ENCODE data around the gene GDPD5.

GDPD5 gene

GRCh38 chr11:75447415-75447814 lies 78.3 kb downstream of the GDPD5 start:
- no peak for DNase-seq (ENCODE audit: low read depth)

- peak; percentile 21 for DNase-seq (ENCODE audit: low read depth)
Observed at GRCh38 chr11:75445315-75445953, 80.3 kb downstream of the GDPD5 start.

DNA sequence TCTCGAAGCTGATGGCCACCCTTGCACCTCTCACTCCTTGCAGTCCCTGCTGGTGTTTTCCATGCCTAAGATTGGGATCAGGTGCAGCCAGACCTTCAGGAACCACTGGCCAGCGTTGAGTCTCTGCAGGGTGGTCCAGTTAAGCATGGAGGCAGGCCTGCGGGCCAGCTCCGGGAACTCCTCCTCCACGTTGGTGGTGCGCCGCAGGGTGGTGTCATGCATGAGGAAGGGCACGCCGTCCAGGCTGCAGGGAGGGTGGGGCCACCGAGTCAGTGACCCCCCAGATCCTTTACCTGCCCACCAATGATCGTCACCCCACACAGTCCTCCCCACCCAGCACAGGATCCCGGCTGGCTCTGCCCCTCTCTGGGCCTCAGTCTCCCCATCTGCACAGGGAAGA lies 82.7 kb downstream of the GDPD5 start:
- no peak for DNase-seq (ENCODE audit: low read depth)

DNA sequence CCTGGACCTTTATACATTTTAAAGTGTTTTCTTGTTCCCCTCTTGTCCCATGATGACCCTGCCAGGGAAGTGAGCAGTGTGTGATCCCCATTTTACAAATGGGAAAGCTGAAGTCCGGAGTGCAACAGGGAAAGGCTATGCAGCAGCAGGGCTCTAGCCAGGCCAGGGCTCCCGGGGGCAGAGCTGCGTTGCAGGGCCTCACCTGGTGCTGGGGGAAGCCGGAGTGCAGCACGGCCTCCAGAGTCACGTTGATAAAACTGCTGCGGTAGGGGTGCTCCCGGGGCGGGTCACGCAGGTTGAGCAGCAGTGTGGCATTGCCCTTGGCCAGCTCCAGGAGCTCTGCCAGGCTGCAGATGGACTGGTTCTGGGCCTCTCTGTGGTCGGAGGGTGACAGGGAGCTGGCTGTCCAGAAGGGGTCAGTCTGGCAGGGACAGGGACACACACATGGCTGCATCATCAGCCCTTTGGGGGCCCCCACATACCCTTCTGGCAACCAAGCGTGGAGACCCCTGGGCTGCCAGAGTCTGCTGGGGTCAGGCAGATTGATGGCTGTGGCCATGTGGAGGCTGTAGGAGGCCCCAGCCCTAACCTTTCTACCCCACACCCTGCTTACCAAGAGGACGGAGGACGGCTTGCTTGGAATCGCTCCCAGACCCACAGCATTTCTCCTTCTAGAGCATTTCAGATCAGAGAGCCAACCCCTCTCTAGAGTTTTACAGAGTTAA lies 83.4 kb downstream of the GDPD5 start:
- no peak for DNase-seq (ENCODE audit: low read depth)

- no peak for DNase-seq (ENCODE audit: low read depth)
Observed at GRCh38 chr11:75441804-75442132, 84.0 kb downstream of the GDPD5 start.

GRCh38 chr11:75440960-75441803 lies 84.6 kb downstream of the GDPD5 start:
- no peak for DNase-seq (ENCODE audit: low read depth)

DNA sequence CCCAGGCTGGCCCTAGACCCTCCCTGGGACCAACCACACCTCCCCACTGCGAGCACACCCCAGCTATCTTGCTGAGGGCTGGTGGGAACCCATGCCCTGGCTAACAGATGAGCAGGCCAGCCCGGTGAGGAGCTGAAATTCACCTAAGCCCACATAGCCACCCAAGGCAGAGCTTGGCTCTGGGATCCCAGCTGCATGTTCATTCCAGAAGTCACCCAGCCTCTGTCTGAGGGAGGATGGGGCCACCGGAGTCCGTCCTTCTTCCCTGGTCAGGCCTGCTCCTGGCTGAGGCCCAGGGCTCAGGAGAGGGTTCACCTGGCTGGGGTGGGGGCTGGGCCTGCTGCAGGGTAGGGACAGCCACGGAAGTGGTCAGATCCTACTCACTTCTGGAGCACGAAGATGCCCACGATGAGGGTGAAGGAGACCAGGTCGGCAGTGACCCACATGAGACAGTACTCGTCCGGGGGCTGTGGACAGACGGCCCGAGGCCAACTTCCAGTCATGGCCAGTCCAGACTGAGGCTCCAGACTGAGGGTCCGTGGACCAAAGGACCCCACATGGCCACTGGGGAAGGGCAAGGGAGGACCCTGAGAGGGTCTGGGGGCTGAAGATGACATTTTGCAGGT lies 86.1 kb downstream of the GDPD5 start:
- DNase-seq (ENCODE audit: low read depth) = no peak

DNA sequence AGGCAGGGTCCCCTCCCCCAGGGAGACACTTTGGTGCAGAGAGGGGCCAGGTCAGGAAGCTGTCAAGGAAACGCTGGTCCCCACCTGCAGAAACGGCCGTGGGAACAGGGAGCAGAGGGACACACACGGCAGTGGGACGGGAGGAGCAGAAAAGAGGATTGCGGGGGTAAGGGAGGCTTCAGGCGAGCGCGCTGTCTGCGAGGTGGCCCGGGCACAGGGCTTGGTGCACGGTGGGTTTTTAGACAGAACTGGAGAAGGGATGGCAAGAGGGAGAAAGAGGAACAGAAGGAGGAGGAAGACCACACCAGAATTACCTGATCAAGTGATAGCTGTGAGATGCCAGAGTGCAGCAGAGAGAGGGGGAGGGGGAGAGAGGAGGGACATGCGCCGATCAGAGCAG lies 86.7 kb downstream of the GDPD5 start:
- no peak for DNase-seq (ENCODE audit: low read depth)

DNA sequence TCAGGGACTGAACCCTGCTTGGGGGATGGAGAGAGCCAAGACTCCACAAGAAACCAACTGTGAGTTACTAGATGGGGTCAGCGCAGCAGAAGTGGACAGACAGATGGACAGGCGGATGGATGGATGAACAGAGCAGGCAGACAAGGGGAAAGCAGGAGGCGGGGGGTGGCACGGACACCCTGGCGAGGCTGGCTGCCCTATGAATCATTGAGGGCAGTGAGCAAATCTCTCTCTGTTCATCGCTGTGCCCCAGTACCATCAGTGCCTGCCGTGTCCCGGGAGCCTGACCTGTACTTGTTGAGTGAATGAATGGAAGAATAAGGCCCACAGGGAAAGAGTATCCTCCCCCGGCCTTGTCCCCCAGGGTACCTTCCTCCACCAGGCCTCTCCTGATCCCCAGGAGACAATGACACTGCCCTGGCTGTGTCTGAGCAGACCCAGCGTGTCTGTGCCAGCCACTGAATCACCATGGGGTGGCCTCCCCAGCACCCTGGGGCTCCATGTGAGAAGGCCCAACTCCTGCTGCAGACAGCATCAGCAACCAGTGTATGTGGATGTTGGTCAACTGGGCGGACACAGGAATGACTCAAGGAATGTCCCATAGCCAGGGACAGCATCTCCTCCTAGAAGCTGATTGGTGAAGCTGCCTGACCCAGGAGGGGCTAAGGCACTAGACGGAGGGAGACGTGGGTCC lies 87.6 kb downstream of the GDPD5 start:
- no peak for DNase-seq (ENCODE audit: low read depth)

DNA sequence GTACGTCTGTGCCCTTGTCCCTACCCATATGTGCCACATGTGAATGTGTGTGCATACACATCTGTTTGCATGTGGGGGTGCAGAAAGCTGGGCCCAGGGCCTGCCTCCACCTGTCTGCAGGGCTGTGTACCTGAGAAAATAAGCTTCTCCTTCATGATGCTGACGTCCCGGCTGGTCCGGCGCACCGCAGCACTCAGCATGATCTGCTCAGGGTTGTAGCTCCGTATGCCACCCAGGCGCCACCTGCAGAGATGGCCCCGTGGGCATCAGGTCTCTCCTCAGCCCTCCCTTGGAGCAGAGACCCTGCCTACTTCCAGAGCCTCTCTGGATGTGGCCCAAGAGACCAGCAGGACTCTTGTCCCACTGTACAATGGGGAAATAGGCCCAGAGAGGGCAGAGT lies 88.9 kb downstream of the GDPD5 start:
- DNase-seq (ENCODE audit: low read depth) = no peak

DNA sequence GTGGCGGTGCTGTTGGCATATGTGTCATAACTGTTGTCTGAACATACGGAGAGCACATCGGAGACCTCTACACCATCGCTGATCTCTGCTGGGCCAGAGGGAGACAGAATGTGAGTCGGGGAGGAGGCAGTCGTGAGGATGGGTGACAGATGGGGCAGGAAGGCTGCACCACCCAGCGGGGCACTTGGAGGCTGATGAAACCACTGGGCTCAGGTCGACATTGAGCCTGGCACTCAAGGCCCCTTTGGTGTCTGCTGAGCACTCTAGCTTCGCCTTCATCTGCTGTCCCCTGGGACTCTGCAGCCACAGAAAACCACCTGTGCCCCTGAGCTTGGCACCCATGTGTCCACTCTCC lies 90.2 kb downstream of the GDPD5 start:
- no peak for DNase-seq (ENCODE audit: low read depth)

- no peak for DNase-seq (ENCODE audit: low read depth)
Observed at GRCh38 chr11:75434886-75435570, 90.7 kb downstream of the GDPD5 start.

DNA sequence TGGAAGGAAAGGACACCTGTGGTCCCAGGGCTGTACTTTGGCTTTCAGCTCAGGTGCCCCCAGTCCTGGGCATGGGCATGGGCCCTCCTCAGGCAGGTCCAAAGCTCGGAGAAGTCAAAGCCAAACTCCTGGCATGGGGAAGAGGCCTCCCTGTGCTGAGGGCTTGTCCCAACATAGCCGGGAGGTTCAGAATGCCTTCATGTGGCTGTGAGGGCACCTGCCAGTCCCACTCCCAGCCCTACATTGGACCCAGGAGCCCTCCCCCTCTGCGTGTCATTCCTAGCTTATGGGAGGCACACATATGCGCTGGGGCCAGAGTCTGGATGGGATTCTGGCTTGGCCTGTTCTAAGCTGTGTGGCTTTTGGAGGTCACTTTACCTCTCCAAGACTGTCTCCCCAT lies 91.7 kb downstream of the GDPD5 start:
- DNase-seq (ENCODE audit: low read depth) = no peak

- no peak for DNase-seq (ENCODE audit: low read depth)
Observed at GRCh38 chr11:75433443-75433842, 92.3 kb downstream of the GDPD5 start.

DNA sequence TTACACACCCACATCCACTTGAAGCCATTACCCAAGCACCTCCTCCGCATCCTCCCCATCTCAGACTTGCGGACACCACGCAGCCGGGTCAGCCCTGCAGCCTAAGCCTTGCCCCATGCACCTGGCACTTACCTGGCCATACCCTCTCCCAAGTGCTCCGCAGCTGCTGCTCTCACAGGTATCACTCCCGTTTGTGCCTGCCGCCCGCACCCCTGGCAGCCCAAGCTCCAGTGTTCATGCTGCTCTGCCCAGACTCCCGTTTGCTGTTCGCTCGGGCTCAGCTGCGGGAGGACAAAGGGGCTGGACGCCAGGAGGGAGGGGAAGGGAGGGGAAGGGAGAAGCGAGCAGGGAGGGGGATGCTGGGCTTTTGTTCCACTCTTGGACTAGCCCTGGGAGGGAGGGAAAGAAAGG lies 92.8 kb downstream of the GDPD5 start, which contains the start of gene KLHL35:
Gene KLHL35 (minus strand): TSS at position 293 of the 411 bp plus-strand sequence. CDS start 2,574 bp downstream, outside the sequence.
- DNase-seq (ENCODE audit: low read depth) = no peak

DNA sequence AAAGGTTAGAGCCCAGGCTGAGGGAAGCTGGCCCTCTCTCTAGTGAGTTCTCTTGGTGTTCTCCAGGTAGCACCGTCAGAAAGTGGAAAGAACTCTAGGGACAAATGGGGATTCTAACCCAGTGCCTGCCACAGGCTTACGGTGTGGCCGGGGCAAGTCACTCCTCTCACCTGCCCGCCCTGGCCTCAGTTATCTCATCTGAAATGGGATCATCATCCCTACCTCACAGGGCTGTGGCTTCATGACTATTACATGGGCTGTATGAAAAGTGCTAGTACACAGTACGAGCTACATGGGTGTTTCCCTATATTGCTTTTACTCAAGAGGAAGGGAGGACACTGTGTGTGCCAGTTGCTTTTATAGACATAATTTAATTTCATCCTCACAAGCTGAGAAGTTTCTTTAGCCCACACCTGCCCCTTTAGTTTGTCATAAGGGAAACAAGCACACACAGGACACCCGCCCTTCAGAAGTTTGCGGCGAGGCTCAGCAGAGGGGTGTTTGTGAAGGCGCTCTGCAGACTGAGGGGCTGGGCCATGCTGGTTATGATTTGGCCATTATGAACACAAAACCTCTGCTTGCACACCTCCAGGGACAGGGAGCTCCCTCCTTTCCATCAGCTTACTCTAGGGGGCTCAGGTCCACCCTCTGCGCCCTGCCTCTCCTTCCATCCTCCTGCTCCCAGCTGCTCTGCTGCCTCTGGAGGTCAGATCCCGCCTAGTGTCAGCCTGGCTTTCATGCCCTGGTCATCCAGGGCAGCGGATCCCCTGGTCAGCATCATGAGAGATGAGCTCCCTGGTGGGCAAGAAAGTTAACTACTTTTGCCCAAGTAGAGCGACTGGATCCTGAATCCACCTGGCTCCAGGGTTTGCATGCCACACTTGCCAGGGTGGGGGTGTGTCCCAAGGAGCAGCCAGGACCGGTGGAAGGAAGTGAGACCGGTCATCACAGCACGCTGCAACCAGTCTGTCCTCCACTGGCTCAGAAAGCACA lies 93.9 kb downstream of the GDPD5 start:
- DNase-seq (ENCODE audit: low read depth) = no peak

GRCh38 chr11:75430714-75431532 lies 94.8 kb downstream of the GDPD5 start:
- no peak for DNase-seq (ENCODE audit: low read depth)

DNA sequence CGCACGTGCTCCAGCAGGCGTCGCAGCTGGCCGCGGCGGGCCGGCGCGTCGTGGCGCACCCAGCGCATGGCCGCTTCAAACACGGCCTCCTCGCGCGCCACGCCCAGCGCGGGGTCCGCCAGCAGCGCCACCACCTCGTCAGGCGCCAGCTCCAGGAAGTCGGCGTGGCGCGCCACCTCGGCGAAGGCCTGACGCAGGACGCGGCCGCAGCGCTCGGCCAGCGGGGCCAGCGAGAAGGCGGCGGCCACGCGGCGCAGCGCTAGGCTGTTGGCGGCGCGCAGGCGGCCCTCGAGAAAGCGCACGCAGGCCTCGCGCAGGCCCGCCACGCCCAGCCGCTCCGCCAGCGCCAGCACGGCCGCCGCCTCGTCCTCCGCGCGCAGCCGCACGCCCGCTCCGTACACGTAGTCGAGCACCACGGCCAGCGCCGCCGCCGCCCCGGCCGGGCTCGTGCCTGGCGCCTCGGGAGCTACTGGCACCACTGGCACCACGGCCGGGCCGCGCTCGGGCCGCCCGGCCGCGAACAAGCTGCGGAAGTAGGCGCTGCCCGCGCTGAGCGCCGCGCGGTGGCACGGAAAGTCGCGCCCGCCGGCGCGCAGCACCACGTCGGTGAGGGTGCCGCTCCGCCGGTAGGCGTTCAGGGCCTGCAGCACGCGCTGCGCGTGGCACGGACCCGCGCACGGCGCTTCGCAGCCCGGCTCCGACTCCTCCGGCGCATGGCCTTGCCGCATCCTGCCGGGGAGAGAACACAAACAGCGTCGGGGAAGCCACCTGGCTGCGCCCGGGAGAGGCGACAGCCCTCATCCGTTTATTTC lies 95.6 kb downstream of the GDPD5 start:
- peak; percentile 33 for DNase-seq (ENCODE audit: low read depth)

- DNase-seq (ENCODE audit: low read depth) = no peak
Observed at GRCh38 chr11:75429641-75429901, 96.2 kb downstream of the GDPD5 start.
